ENCODE results near the gene CGAS. TPM values are rescaled to one million over a fixed set of nuclear protein-coding genes. Genes with fewer than 3 reads are reported as not detected.

CGAS gene
- total and polyA plus RNA-seq, 9 of the 15 experiments (the other 6 are each of a cell fraction or from before 2014, with no cell fraction given), result 0.01 to 0.32 (median 0.06) TPM; not detected in 2

GRCh38 chr6:73455865-73456629 is 4.0 kb upstream of the CGAS start (continued):
- TF ChIP-seq RCOR1 (IDR thresholded peaks at IDR 0.05; ENCODE audit: borderline replicate concordance in 1 of 2, low read depth in 2 of 2, low read length in 2 of 2) (peak in 1 of 2 experiments; percentile 79; a peak in 2 of 4 replicates), DDX20 (tag; IDR thresholded peaks at IDR 0.05; ENCODE audit: low read depth) (no peak), TRIM25 (IDR thresholded peaks at IDR 0.05; ENCODE audit: borderline replicate concordance) (no peak), CBX5 (IDR thresholded peaks at IDR 0.05; ENCODE audit: borderline replicate concordance, low read depth) (no peak), ARID3A (IDR thresholded peaks at IDR 0.05; ENCODE audit: borderline replicate concordance, low read depth, low read length) (no peak), RFX1 (IDR thresholded peaks at IDR 0.05) (no peak; the same call in 1 of the 2 replicates), STAG1 (CRISPR knock-in tag; IDR thresholded peaks at IDR 0.05; ENCODE audit: borderline replicate concordance) (no peak), NELFE (IDR thresholded peaks at IDR 0.05; ENCODE audit: insufficient read depth, insufficient read length) (no peak), FOXK1 (CRISPR knock-in tag; IDR thresholded peaks at IDR 0.05; ENCODE audit: borderline replicate concordance) (no peak), ZNF695 (CRISPR knock-in tag; IDR thresholded peaks at IDR 0.05) (no peak), MTA3 (IDR thresholded peaks at IDR 0.05; ENCODE audit: borderline replicate concordance) (no peak), PCBP1 (IDR thresholded peaks at IDR 0.05; ENCODE audit: low read depth, low read length, poor library complexity, severe bottlenecking) (no peak), ATF3 (IDR thresholded peaks at IDR 0.05) (peak; percentile 95), ATF3 (CRISPR knock-in tag; conservative IDR thresholded peaks at IDR 0.05) (no peak), ZFP36 (IDR thresholded peaks at IDR 0.05; ENCODE audit: low read depth, low read length, partially characterized antibody) (no peak), ARID1B (IDR thresholded peaks at IDR 0.05) (peak; percentile 70)
- TF ChIP-seq, protein P1, sequence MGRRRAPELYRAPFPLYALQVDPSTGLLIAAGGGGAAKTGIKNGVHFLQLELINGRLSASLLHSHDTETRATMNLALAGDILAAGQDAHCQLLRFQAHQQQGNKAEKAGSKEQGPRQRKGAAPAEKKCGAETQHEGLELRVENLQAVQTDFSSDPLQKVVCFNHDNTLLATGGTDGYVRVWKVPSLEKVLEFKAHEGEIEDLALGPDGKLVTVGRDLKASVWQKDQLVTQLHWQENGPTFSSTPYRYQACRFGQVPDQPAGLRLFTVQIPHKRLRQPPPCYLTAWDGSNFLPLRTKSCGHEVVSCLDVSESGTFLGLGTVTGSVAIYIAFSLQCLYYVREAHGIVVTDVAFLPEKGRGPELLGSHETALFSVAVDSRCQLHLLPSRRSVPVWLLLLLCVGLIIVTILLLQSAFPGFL (CRISPR knock-in tag; IDR thresholded peaks at IDR 0.05), result no peak
- TF ChIP-seq, protein P2, sequence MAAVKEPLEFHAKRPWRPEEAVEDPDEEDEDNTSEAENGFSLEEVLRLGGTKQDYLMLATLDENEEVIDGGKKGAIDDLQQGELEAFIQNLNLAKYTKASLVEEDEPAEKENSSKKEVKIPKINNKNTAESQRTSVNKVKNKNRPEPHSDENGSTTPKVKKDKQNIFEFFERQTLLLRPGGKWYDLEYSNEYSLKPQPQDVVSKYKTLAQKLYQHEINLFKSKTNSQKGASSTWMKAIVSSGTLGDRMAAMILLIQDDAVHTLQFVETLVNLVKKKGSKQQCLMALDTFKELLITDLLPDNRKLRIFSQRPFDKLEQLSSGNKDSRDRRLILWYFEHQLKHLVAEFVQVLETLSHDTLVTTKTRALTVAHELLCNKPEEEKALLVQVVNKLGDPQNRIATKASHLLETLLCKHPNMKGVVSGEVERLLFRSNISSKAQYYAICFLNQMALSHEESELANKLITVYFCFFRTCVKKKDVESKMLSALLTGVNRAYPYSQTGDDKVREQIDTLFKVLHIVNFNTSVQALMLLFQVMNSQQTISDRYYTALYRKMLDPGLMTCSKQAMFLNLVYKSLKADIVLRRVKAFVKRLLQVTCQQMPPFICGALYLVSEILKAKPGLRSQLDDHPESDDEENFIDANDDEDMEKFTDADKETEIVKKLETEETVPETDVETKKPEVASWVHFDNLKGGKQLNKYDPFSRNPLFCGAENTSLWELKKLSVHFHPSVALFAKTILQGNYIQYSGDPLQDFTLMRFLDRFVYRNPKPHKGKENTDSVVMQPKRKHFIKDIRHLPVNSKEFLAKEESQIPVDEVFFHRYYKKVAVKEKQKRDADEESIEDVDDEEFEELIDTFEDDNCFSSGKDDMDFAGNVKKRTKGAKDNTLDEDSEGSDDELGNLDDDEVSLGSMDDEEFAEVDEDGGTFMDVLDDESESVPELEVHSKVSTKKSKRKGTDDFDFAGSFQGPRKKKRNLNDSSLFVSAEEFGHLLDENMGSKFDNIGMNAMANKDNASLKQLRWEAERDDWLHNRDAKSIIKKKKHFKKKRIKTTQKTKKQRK (IDR thresholded peaks at IDR 0.05; ENCODE audit: borderline replicate concordance, low read depth, low read length), result no peak

Data from K562 (cell line).